IMR-90 (cell line): Measurements from ENCODE around the gene FBXO28. TPM values are rescaled to one million over a fixed set of nuclear protein-coding genes. Genes with fewer than 3 reads are reported as not detected.

Source experiments
- ATAC-seq: fragments of 200-7000 bp; cut with Tn5 transposase; 2 replicates; pipeline ENCODE4 v1.9.1; 2020; ENCODE audit warnings: low read depth, mild to moderate bottlenecking, moderate library complexity
- BruUV-seq: library from RNA; stranded (reverse); fragments of 400-500 nt; replicated peaks from 2 replicates; lab custom pipeline; 2021; lab: Mats Ljungman, UMichigan
- CTCF ChIA-PET: fragments of 300-600 bp; formaldehyde crosslinking; extraction: SDS; loops from one replicate; lab custom pipeline; 2021; ENCODE audit warnings: antibody characterized with exemption; lab: Yijun Ruan, JAX
- POLR2A ChIA-PET: fragments of 300-600 bp; sonication (Branson Sonifier 250); formaldehyde crosslinking; loops from one replicate; lab custom pipeline; 2022; ENCODE audit warnings: antibody characterized with exemption; ENCODE audit not compliant: unreplicated experiment; lab: Charles Lee
- DNase-seq: peaks from one replicate; pipeline ENCODE4 v3.0.0; 2013
- H2AFZ ChIP-seq: replicated peaks from 2 replicates; pipeline ENCODE3; 2013; ENCODE audit warnings: low read length, mild to moderate bottlenecking; ENCODE audit not compliant: poor library complexity
- H2AK5ac ChIP-seq: 2 replicates; pipeline ENCODE4 v1.6.1; 2013; ENCODE audit warnings: low read depth, low read length, inconsistent platforms
- H2AK9ac ChIP-seq: replicated peaks from 2 replicates; pipeline ENCODE3; 2013; ENCODE audit warnings: mild to moderate bottlenecking, low read depth, low read length, moderate library complexity; ENCODE audit not compliant: poor library complexity
- H2BK120ac ChIP-seq: 2 replicates; pipeline ENCODE4 v1.6.1; 2013; ENCODE audit warnings: low read depth, low read length, inconsistent platforms
- H2BK15ac ChIP-seq: 3 replicates; pipeline ENCODE4 v1.6.1; 2013; ENCODE audit warnings: low read depth, low read length, inconsistent platforms
- H2BK20ac ChIP-seq: 2 replicates; pipeline ENCODE4 v1.6.1; 2013; ENCODE audit warnings: low read depth, mild to moderate bottlenecking, inconsistent platforms, low read length, moderate library complexity
- H2BK5ac ChIP-seq: 2 replicates; pipeline ENCODE4 v1.6.1; 2013; ENCODE audit warnings: mild to moderate bottlenecking, low read depth, low read length, inconsistent platforms; ENCODE audit not compliant: poor library complexity, severe bottlenecking
- H3K14ac ChIP-seq: replicated peaks from 2 replicates; pipeline ENCODE4 v1.6.1; 2013; ENCODE audit warnings: low read depth, low read length, inconsistent platforms
- H3K18ac ChIP-seq: 2 replicates; pipeline ENCODE4 v1.6.1; 2013; ENCODE audit warnings: low read depth, low read length, control low read depth
- H3K23ac ChIP-seq: 2 replicates; pipeline ENCODE4 v1.6.1; 2013; ENCODE audit warnings: low read depth, low read length, inconsistent platforms
- H3K27ac ChIP-seq: 2 replicates; pipeline ENCODE4 v1.5.1; 2013; ENCODE audit warnings: mild to moderate bottlenecking, control low read depth, low read length; ENCODE audit not compliant: insufficient read depth
- H3K27me3 ChIP-seq: 2 replicates; pipeline ENCODE4 v1.6.1; 2013; ENCODE audit warnings: low read length; ENCODE audit not compliant: control insufficient read depth, insufficient read depth
- H3K36me3 ChIP-seq: 2 replicates; pipeline ENCODE4 v1.6.1; 2013; ENCODE audit warnings: low read length, mixed read lengths; ENCODE audit not compliant: control insufficient read depth, insufficient read depth
- H3K4ac ChIP-seq: 2 replicates; pipeline ENCODE4 v1.6.1; 2013; ENCODE audit warnings: low read depth, low read length, inconsistent platforms
- H3K4me1 ChIP-seq: 2 replicates; pipeline ENCODE4 v1.6.1; 2013; ENCODE audit warnings: low read length, mixed read lengths; ENCODE audit not compliant: control insufficient read depth, insufficient read depth
- H3K4me2 ChIP-seq: 2 replicates; pipeline ENCODE4 v1.6.1; 2013; ENCODE audit warnings: low read depth, mild to moderate bottlenecking, control low read depth, low read length, moderate library complexity
- H3K4me3 ChIP-seq: 2 replicates; pipeline ENCODE4 v1.5.1; 2013; ENCODE audit warnings: low read depth, mild to moderate bottlenecking, control low read depth, low read length, moderate library complexity; ENCODE audit not compliant: insufficient read depth
- H3K56ac ChIP-seq: 2 replicates; pipeline ENCODE4 v1.6.1; 2013; ENCODE audit warnings: low read length, inconsistent platforms; ENCODE audit not compliant: insufficient read depth; ENCODE audit errors: extremely low read depth
- H3K79me1 ChIP-seq, 2 experiments: 2 replicates each; pipeline ENCODE4 v1.6.1; 2013; ENCODE audit warnings: low read length in 2 of 2, inconsistent platforms in 1 of 2, low read depth in 1 of 2
- H3K9ac ChIP-seq: 2 replicates; pipeline ENCODE4 v1.6.1; 2013; ENCODE audit warnings: low read depth, low read length, control low read depth
- H3K9me1 ChIP-seq: 2 replicates; pipeline ENCODE4 v1.6.1; 2013; ENCODE audit warnings: low read length, inconsistent platforms; ENCODE audit not compliant: insufficient read depth
- H3K9me3 ChIP-seq: 2 replicates; pipeline ENCODE4 v1.6.1; 2013; ENCODE audit warnings: low read length; ENCODE audit not compliant: control insufficient read depth, insufficient read depth
- H4K20me1 ChIP-seq: 2 replicates; pipeline ENCODE4 v1.6.1; 2013; ENCODE audit warnings: low read length, inconsistent platforms; ENCODE audit not compliant: insufficient read depth
- H4K5ac ChIP-seq: 2 replicates; pipeline ENCODE4 v1.6.1; 2013; ENCODE audit warnings: mild to moderate bottlenecking, low read depth, low read length, control low read depth
- H4K8ac ChIP-seq, 2 experiments: 2 replicates each; pipeline ENCODE4 v1.6.1; 2013; ENCODE audit warnings: low read depth in 2 of 2, low read length in 2 of 2, control low read depth in 1 of 2, inconsistent platforms in 1 of 2
- H4K91ac ChIP-seq: 2 replicates; pipeline ENCODE4 v1.6.1; 2013; ENCODE audit warnings: low read depth, low read length, inconsistent platforms; ENCODE audit not compliant: insufficient read depth
- BHLHE40 ChIP-seq: fragments of 150-350 bp; IDR thresholded peaks from 2 replicates; pipeline ENCODE4 v1.6.1; 2016; ENCODE audit warnings: mild to moderate bottlenecking, low read depth, low read length
- CEBPB ChIP-seq: IDR thresholded peaks from 2 replicates; pipeline ENCODE4 v1.6.1; 2012; ENCODE audit warnings: low read depth, low read length, improper control_type of control experiment
- CHD1 ChIP-seq: IDR thresholded peaks from 2 replicates; pipeline ENCODE4 v1.6.1; 2012; ENCODE audit warnings: low read depth, low read length, improper control_type of control experiment
- CTCF ChIP-seq: conservative IDR thresholded peaks from 2 replicates; pipeline ENCODE4 v1.5.1; 2012; ENCODE audit warnings: mild to moderate bottlenecking, low read depth, low read length, improper control_type of control experiment
- FOS ChIP-seq: fragments of 150-350 bp; IDR thresholded peaks from 2 replicates; pipeline ENCODE4 v1.6.1; 2016; ENCODE audit warnings: low read depth, low read length
- MAZ ChIP-seq: IDR thresholded peaks from 2 replicates; pipeline ENCODE4 v1.6.1; 2012; ENCODE audit warnings: low read depth, mild to moderate bottlenecking, low read length, improper control_type of control experiment, moderate library complexity, borderline replicate concordance
- MXI1 ChIP-seq: IDR thresholded peaks from 2 replicates; pipeline ENCODE4 v1.6.1; 2012; ENCODE audit warnings: low read depth, mild to moderate bottlenecking, low read length, moderate library complexity, borderline replicate concordance
- RAD21 ChIP-seq: IDR thresholded peaks from 2 replicates; pipeline ENCODE4 v1.6.1; 2012; ENCODE audit warnings: low read length, improper control_type of control experiment
- RCOR1 ChIP-seq: IDR thresholded peaks from 2 replicates; pipeline ENCODE4 v1.6.1; 2012; ENCODE audit warnings: mild to moderate bottlenecking, low read length, improper control_type of control experiment; ENCODE audit not compliant: insufficient replicate concordance
- SMC3 ChIP-seq: fragments of 150-350 bp; IDR thresholded peaks from 2 replicates; pipeline ENCODE4 v1.6.1; 2016; ENCODE audit warnings: low read depth, mild to moderate bottlenecking, antibody characterized with exemption, low read length, moderate library complexity
- dilution Hi-C: fragments of 300-500 bp; cut with HindIII; formaldehyde crosslinking; loops from one replicate; pipeline ENCODE4 v1.14.3; 2018; ENCODE audit warnings: low sequenced_read_pairs; ENCODE audit not compliant: unreplicated experiment
- in situ Hi-C: fragments of 300-500 bp; cut with MboI; formaldehyde crosslinking; loops from 3 replicates; pipeline ENCODE4 v1.14.3; 2019; ENCODE audit warnings: low sequenced_read_pairs, inconsistent platforms, mixed read lengths
- intact Hi-C: fragments of 100-400 bp; cut with micrococcal nuclease; formaldehyde crosslinking; loops from 2 replicates; pipeline ENCODE4 v1.10.0; 2022
- polyA plus RNA-seq, 3 experiments: library from polyadenylated mRNA; depleted of rRNA; stranded (reverse); fragments of >200 nt; gene quantifications; 2 replicates each; pipeline ENCODE4 v1.2.3, GENCODE V29; 2012; ENCODE audit warnings: low replicate concordance in 1 of 3
- total RNA-seq: library from RNA; depleted of rRNA; stranded (reverse); fragments of >200 nt; gene quantifications from 2 replicates; pipeline ENCODE4 v1.2.3, GENCODE V29; 2012
- TF ChIP-seq, protein P1 (sequence below): fragments of 150-350 bp; IDR thresholded peaks from 2 replicates; pipeline ENCODE4 v1.6.1; 2016; ENCODE audit warnings: low read depth, mild to moderate bottlenecking, low read length, moderate library complexity, borderline replicate concordance

Gene FBXO28
- total and polyA plus RNA-seq, 2 of the 4 experiments (the other 2 are of a cell fraction): 11.6 to 22.6 TPM

DNA sequence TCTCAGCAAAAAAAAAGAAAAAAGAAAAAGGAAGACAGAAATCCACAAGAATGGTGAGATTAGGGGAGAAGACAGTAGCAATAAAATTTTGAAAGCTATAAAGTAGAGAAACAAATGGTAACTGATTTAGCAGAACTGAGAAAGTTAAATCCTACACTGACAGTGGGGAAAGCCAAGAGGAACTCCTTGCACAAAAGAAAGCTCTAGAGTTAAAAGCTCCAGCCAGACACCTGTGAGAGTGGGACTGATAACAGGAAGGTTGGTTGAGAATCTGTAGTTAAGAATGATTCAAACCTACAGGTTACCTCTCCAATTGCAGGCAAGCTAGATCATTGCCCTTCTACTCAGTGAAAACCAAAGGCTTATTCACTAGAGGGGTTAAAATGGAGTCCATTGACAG is 23.6 kb downstream of the FBXO28 start:
- no peak overlapping the region for H2BK15ac ChIP-seq
- H4K8ac ChIP-seq: no peak overlapping the region
- no peak overlapping the region for H2AFZ ChIP-seq
- no peaks in the 10 kb centered on the region for H3K4me1 ChIP-seq
- H2BK5ac ChIP-seq: no peak overlapping the region
- no peaks in the 10 kb centered on the region for H3K27me3 ChIP-seq
- H3K27ac ChIP-seq: no peak overlapping the region
- ATAC-seq (no peak), DNase-seq (no peak)
- H3K4me3 ChIP-seq: no peak overlapping the region
- H4K91ac ChIP-seq: no peak overlapping the region
- H3K18ac ChIP-seq: no peak overlapping the region
- ChIA-PET CTCF (interaction anchor here (0.7 kb wide), 1 partner anchor 9 kb away, joined by 3 read pairs; no protein-coding TSS in a partner anchor), POLR2A (no interaction called here)
- in situ Hi-C loops: no loop called here
- H4K20me1 ChIP-seq: no peaks in the 10 kb centered on the region
- no peak overlapping the region for H3K56ac ChIP-seq
- H3K23ac ChIP-seq: no peak overlapping the region
- no peak overlapping the region for H3K4ac ChIP-seq
- TF ChIP-seq FOS (no peak), SMC3 (no peak), RCOR1 (no peak), CEBPB (no peak), CTCF (no peak), MAZ (no peak), MXI1 (no peak), CHD1 (no peak), RAD21 (no peak), BHLHE40 (no peak)
- TF ChIP-seq, protein P1, sequence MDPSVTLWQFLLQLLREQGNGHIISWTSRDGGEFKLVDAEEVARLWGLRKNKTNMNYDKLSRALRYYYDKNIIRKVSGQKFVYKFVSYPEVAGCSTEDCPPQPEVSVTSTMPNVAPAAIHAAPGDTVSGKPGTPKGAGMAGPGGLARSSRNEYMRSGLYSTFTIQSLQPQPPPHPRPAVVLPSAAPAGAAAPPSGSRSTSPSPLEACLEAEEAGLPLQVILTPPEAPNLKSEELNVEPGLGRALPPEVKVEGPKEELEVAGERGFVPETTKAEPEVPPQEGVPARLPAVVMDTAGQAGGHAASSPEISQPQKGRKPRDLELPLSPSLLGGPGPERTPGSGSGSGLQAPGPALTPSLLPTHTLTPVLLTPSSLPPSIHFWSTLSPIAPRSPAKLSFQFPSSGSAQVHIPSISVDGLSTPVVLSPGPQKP: no peak
- peaks cover 0 to 17% of the 10 kb centered on the region in 2 experiments; a peak in 2 of 4 replicates for H3K79me1 ChIP-seq
- H3K36me3 ChIP-seq: peaks cover 27% of the 10 kb centered on the region; the same call in 1 of the 2 replicates
- H3K9me1 ChIP-seq: no peaks in the 10 kb centered on the region
- dilution Hi-C loops: no loop called here
- no peak overlapping the region for H2BK20ac ChIP-seq
- H4K5ac ChIP-seq: no peak overlapping the region
- H3K4me2 ChIP-seq: no peak overlapping the region
- H2AK5ac ChIP-seq: no peak overlapping the region
- intact Hi-C loops: no loop called here
- H2AK9ac ChIP-seq: no peak overlapping the region
- no peak overlapping the region for H3K14ac ChIP-seq
- H3K9me3 ChIP-seq: no peaks in the 10 kb centered on the region
- BruUV-seq: no TSS peak
- H2BK120ac ChIP-seq: no peak overlapping the region
- H3K9ac ChIP-seq: no peak overlapping the region
